ENCODE data around the gene ZDHHC11.
"Not testable (repeated sequence)": the region's sequence is repeated elsewhere in the genome, so short reads cannot be mapped to it uniquely, and the experiment has no call there.

Gene ZDHHC11

GRCh38 chr5:780571-780970, 70.2 kb downstream of the ZDHHC11 start:
- not testable (repeated sequence) for H3K27ac ChIP-seq (ENCODE audit: low read depth, low read length); H3K9me3 ChIP-seq (ENCODE audit: control insufficient read depth, insufficient read depth, low read depth, low read length); H3K36me3 ChIP-seq (ENCODE audit: control insufficient read depth, insufficient read depth, low read length); H3K9ac ChIP-seq (ENCODE audit: low read length); H3K4me1 ChIP-seq (ENCODE audit: control insufficient read depth, insufficient read depth, low read length); H3K4me3 ChIP-seq (ENCODE audit: low read depth, low read length)
- peaks cover 20% of the 10 kb centered on the region for H3K27me3 ChIP-seq (ENCODE audit: control insufficient read depth, insufficient read depth, low read length)

- H3K4me1 ChIP-seq (ENCODE audit: control insufficient read depth, insufficient read depth, low read length); H3K36me3 ChIP-seq (ENCODE audit: control insufficient read depth, insufficient read depth, low read length); H3K4me3 ChIP-seq (ENCODE audit: low read depth, low read length); H3K27ac ChIP-seq (ENCODE audit: low read depth, low read length); H3K9me3 ChIP-seq (ENCODE audit: control insufficient read depth, insufficient read depth, low read depth, low read length); H3K27me3 ChIP-seq (ENCODE audit: control insufficient read depth, insufficient read depth, low read length); H3K9ac ChIP-seq (ENCODE audit: low read length): not testable (repeated sequence)
Observed at GRCh38 chr5:778967-779366, 71.8 kb downstream of the ZDHHC11 start.

GRCh38 chr5:778421-778820, 72.4 kb downstream of the ZDHHC11 start:
- H3K36me3 ChIP-seq (ENCODE audit: control insufficient read depth, insufficient read depth, low read length); H3K27me3 ChIP-seq (ENCODE audit: control insufficient read depth, insufficient read depth, low read length); H3K9ac ChIP-seq (ENCODE audit: low read length); H3K4me1 ChIP-seq (ENCODE audit: control insufficient read depth, insufficient read depth, low read length); H3K27ac ChIP-seq (ENCODE audit: low read depth, low read length); H3K4me3 ChIP-seq (ENCODE audit: low read depth, low read length); H3K9me3 ChIP-seq (ENCODE audit: control insufficient read depth, insufficient read depth, low read depth, low read length): not testable (repeated sequence)

- peaks cover 3% of the 10 kb centered on the region; the same call in 1 of the 2 replicates for H3K27me3 ChIP-seq (ENCODE audit: control insufficient read depth, insufficient read depth, low read length)
- no peak overlapping the region for H3K4me3 ChIP-seq (ENCODE audit: low read depth, low read length)
- no peak overlapping the region for H3K27ac ChIP-seq (ENCODE audit: low read depth, low read length)
- H3K9ac ChIP-seq (ENCODE audit: low read length) = no peak overlapping the region
- H3K9me3 ChIP-seq (ENCODE audit: control insufficient read depth, insufficient read depth, low read depth, low read length) = no peaks in the 10 kb centered on the region
- no peaks in the 10 kb centered on the region for H3K36me3 ChIP-seq (ENCODE audit: control insufficient read depth, insufficient read depth, low read length)
- no peaks in the 10 kb centered on the region for H3K4me1 ChIP-seq (ENCODE audit: control insufficient read depth, insufficient read depth, low read length)
Observed at GRCh38 chr5:777756-778161, 73.0 kb downstream of the ZDHHC11 start.

- Histone ChIP-seq H3K27me3 (ENCODE audit: control insufficient read depth, insufficient read depth, low read length) (peaks cover 3% of the 10 kb centered on the region; the same call in 1 of the 2 replicates), H3K27ac (ENCODE audit: low read depth, low read length) (no peak overlapping the region), H3K9ac (ENCODE audit: low read length) (no peak overlapping the region), H3K4me3 (ENCODE audit: low read depth, low read length) (no peak overlapping the region), H3K36me3 (ENCODE audit: control insufficient read depth, insufficient read depth, low read length) (no peaks in the 10 kb centered on the region), H3K4me1 (ENCODE audit: control insufficient read depth, insufficient read depth, low read length) (no peaks in the 10 kb centered on the region), H3K9me3 (ENCODE audit: control insufficient read depth, insufficient read depth, low read depth, low read length) (no peaks in the 10 kb centered on the region)
Observed at GRCh38 chr5:776862-777711, 73.7 kb downstream of the ZDHHC11 start.

GRCh38 chr5:775961-776861, 74.6 kb downstream of the ZDHHC11 start:
- Histone ChIP-seq H3K4me3 (ENCODE audit: low read depth, low read length) (no peak overlapping the region), H3K9me3 (ENCODE audit: control insufficient read depth, insufficient read depth, low read depth, low read length) (no peaks in the 10 kb centered on the region), H3K4me1 (ENCODE audit: control insufficient read depth, insufficient read depth, low read length) (no peaks in the 10 kb centered on the region), H3K9ac (ENCODE audit: low read length) (no peak overlapping the region), H3K36me3 (ENCODE audit: control insufficient read depth, insufficient read depth, low read length) (no peaks in the 10 kb centered on the region), H3K27ac (ENCODE audit: low read depth, low read length) (no peak overlapping the region), H3K27me3 (ENCODE audit: control insufficient read depth, insufficient read depth, low read length) (peaks cover 3% of the 10 kb centered on the region; the same call in 1 of the 2 replicates)

GRCh38 chr5:775595-775960, 75.2 kb downstream of the ZDHHC11 start:
- H3K27me3 ChIP-seq (ENCODE audit: control insufficient read depth, insufficient read depth, low read length); H3K27ac ChIP-seq (ENCODE audit: low read depth, low read length); H3K9ac ChIP-seq (ENCODE audit: low read length); H3K9me3 ChIP-seq (ENCODE audit: control insufficient read depth, insufficient read depth, low read depth, low read length); H3K4me1 ChIP-seq (ENCODE audit: control insufficient read depth, insufficient read depth, low read length); H3K36me3 ChIP-seq (ENCODE audit: control insufficient read depth, insufficient read depth, low read length); H3K4me3 ChIP-seq (ENCODE audit: low read depth, low read length): not testable (repeated sequence)

- H3K27ac ChIP-seq (ENCODE audit: low read depth, low read length); H3K27me3 ChIP-seq (ENCODE audit: control insufficient read depth, insufficient read depth, low read length); H3K9ac ChIP-seq (ENCODE audit: low read length); H3K4me1 ChIP-seq (ENCODE audit: control insufficient read depth, insufficient read depth, low read length); H3K36me3 ChIP-seq (ENCODE audit: control insufficient read depth, insufficient read depth, low read length); H3K4me3 ChIP-seq (ENCODE audit: low read depth, low read length); H3K9me3 ChIP-seq (ENCODE audit: control insufficient read depth, insufficient read depth, low read depth, low read length): not testable (repeated sequence)
Observed at GRCh38 chr5:774854-775505, 75.8 kb downstream of the ZDHHC11 start.

GRCh38 chr5:774304-774703, 76.5 kb downstream of the ZDHHC11 start:
- H3K4me1 ChIP-seq (ENCODE audit: control insufficient read depth, insufficient read depth, low read length); H3K9me3 ChIP-seq (ENCODE audit: control insufficient read depth, insufficient read depth, low read depth, low read length); H3K36me3 ChIP-seq (ENCODE audit: control insufficient read depth, insufficient read depth, low read length); H3K27ac ChIP-seq (ENCODE audit: low read depth, low read length); H3K4me3 ChIP-seq (ENCODE audit: low read depth, low read length); H3K27me3 ChIP-seq (ENCODE audit: control insufficient read depth, insufficient read depth, low read length); H3K9ac ChIP-seq (ENCODE audit: low read length): not testable (repeated sequence)

- H3K4me1 ChIP-seq (ENCODE audit: control insufficient read depth, insufficient read depth, low read length) = no peaks in the 10 kb centered on the region
- H3K27me3 ChIP-seq (ENCODE audit: control insufficient read depth, insufficient read depth, low read length) = no peaks in the 10 kb centered on the region
- H3K9me3 ChIP-seq (ENCODE audit: control insufficient read depth, insufficient read depth, low read depth, low read length) = no peaks in the 10 kb centered on the region
- no peak overlapping the region for H3K9ac ChIP-seq (ENCODE audit: low read length)
- no peak overlapping the region for H3K4me3 ChIP-seq (ENCODE audit: low read depth, low read length)
- H3K36me3 ChIP-seq (ENCODE audit: control insufficient read depth, insufficient read depth, low read length) = no peaks in the 10 kb centered on the region
- no peak overlapping the region for H3K27ac ChIP-seq (ENCODE audit: low read depth, low read length)
Observed at GRCh38 chr5:773517-774264, 77.1 kb downstream of the ZDHHC11 start.
